Measurements from ENCODE around the gene USE1.
"Not testable (repeated sequence)": the region's sequence is repeated elsewhere in the genome, so short reads cannot be mapped to it uniquely, and the experiment has no call there.

Gene USE1, protein sequence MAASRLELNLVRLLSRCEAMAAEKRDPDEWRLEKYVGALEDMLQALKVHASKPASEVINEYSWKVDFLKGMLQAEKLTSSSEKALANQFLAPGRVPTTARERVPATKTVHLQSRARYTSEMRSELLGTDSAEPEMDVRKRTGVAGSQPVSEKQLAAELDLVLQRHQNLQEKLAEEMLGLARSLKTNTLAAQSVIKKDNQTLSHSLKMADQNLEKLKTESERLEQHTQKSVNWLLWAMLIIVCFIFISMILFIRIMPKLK

DNA sequence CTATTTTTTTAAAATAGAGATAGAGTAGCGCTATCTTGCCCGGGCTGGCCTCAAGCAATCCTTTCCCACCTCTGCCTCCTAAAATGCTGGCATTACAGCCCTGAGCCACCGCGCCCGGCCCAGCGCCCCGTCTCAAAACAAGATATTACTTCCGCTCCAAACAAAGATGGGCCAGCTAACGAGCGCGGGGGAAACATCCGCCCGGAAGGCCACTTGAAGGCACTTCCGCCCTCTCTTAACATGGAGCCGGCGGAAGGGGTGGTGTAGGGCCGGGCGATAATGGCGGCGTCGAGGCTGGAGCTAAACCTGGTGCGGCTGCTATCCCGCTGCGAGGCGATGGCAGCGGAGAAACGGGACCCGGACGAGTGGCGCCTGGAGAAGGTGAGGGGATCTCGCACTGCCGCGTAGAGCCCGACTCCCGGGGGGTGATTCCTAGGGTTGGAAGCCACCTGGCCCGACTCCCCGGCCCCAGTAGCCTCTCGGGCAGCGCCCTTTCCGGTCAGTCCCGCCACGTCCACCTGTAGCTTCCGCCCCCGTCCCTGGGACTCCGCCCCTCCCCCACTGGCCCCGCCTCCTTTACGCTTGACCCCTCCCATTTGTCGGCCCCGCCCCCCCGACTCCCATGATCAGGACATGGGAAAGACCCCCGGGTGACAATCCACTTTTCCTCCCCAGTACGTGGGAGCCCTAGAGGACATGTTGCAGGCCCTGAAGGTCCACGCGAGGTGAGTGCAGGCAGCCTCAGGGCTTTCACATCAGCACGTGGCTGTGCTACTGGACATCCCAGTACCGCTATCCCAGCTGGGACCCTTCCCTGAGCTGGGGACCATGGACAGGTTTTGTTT, at the start of gene USE1:
Gene USE1, plus strand, starts transcription at position 231 of the 845 bp plus-strand sequence. Its CDS starts 49 bp downstream, at position 280.
- peak; percentile 51 for DNase-seq

DNA sequence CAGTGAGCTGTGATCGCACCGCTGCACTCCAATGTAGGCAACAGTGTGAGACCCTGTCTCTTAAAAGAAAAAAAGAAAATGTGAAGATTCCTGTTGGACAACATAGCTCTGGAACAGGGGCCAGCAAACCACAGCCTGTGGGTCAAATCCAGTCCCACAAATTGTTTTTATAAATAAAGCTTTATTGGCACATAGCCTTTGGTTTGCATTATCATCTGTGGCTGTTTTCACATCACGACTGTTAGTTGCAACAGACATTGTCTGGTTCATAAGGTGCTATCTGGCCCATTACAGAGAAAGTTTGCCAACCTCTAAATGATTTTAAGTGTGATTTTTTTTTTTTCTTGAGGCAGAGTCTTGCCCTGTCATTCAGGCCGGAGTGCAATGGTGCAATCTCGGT, 49.4 kb upstream of the USE1 start:
- DNase-seq, result no peak

DNA sequence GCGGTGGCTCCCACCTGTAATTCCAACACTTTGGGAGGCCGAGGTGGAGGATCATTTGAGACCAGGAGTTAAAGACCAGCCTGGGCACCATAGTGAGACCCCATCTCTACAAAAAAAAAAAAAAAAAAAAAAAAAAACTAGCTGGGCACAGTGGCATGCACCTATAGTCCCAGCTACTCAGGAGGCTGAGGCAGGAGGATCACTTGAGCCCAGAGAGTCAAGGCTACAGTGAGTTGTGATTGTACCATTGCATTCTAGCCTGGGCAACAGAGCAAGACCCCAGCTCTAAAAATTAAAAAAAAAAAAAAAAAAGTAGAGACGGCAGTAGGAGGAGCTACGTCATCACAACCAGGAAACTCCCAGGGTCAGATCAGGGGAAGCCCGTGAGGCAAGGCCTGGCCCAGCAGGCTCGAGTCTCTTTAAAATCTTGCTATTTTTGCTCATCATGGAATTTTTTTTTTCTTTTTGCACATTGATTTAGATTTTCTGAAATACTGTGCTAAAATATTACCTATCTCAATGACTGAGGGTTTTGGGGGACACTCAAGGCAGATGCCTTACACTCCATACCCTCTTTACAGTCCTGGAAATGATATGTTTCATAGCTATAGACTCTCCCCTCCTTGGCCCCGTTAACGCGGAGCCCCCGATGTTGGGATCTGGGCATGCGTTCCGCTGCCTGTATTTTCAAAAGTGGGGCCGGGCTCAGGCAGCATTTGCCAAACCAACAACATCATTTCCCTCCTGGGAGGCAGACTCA, 44.4 kb upstream of the USE1 start:
- no peak for DNase-seq

DNA sequence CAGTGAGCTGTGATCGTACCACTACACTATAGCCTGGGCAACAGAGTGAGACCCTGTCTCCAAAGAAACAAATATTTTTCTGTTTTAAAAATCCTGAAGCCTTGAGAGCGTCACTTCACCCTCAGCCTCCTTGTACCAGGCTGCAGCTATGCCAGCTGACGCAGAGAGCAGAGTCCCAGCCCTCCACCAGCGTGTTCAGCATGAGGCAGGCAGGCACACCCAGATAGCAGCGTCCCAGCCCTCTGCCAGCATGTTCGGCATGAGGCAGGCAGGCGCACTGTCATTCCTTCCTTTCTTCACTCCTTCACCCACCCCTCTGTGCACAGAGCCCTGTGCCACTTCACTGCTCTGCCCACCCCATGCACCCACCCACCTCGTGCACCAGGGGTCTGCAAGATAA, 43.3 kb upstream of the USE1 start:
- no peak for DNase-seq

DNA sequence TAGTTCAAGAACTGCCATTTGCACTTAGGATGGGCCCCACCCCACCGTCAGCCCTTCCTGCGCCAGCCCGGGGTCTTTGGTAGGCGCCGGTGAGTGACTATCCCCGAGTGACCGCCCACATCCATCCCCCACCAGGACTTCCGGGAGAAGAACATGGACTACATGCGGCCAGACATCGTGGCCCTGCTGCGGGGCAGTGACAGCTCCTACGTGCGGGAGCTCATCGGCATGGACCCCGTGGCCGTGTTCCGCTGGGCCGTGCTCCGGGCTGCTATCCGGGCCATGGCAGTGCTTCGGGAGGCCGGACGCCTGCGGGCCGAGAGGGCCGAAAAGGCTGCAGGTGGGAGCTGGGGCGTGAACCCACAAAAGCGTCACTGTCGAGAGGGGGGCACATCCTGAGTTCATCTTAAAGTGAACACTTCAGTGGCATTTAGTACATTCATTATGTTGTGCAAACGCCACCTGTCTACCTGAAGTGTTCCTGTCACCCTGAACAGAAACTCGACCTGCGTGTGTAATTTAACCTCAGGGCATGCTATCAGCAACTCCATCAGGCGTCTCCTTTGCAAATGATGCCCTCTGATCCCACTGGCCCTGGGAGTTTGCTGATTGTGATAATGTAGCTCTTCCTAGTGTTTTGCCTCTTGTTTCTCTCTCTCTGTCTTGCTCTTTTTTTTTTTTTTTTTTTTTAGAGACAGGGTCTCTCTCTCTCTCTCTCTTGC, 42.4 kb upstream of the USE1 start:
- DNase-seq, result no peak

DNA sequence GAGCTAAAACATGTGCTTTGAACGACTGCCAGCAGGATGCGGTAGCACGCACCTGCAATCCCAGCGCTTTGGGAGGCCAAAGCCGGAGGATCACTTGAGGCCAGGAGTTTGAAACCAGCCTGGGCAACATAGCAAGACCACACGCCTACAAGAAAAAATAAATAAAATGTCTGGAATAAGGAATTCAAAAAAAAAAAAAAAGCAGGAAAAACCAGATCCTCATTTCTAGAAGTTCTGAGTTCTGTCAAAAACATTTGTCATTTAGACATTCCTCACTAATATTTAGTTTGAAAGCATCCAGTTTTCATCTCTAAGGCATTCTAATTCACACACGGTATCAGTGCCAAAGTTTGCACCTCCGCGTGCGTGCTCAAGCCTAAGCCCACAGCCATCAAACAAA, 36.9 kb upstream of the USE1 start:
- DNase-seq, result no peak

DNA sequence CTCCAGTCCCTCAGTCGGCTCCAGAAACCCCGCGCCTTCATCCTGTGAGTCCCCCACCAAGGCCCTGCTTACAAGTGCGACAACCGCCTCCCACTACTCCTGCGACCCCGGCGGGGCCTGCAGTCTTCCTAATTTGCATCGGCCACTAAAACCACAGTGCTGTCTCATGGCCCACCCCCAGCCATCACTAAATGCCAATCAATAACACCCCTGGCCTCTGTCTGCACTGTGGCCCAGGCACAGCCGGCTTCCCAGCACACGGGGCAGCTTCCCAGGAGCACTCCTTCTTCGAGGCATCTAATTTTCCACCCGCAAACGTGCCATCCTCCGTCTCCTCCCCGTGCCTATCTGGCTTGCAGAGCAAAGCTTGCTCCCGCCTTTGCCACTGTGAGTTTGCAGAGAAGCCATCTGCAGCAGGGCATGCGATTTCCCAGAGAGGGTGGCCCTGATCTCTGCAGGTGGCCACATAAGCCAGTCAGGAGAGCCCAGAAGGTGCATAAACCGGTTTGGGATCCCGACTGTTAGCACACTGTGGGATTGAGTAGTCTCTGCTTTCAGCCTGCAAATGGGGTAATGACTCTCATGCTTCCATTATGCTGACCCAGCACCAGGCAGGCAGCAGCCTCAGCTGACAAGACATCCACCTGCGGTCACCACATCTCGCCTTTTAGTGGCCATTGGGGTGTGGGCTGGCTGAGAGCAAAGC, 34.0 kb upstream of the USE1 start:
- DNase-seq, result peak; percentile 54

DNA sequence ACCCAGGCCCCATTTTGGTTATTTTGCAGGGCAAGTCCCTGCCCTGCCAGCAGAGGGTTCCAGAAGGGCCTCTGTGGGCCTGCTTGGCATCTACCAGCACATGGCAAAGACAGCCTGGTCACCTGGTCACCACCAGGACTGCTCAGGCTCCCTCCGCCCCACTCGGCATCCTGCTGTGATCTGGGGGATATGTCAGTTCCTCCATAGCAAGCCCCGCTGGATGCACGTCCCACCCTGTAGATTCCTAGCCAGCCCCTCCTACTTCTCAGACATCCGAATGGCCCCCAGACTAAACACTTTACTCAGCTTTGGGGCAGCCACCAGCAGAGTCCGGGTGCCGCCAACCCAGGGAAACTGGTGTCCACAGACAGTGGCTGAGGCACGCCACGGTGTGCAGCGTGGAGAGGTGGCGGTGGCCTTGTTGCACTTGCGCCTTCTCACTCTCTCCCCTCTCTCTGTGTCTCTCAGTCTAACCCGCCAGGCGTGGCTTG, 31.8 kb upstream of the USE1 start:
- DNase-seq, result no peak

DNA sequence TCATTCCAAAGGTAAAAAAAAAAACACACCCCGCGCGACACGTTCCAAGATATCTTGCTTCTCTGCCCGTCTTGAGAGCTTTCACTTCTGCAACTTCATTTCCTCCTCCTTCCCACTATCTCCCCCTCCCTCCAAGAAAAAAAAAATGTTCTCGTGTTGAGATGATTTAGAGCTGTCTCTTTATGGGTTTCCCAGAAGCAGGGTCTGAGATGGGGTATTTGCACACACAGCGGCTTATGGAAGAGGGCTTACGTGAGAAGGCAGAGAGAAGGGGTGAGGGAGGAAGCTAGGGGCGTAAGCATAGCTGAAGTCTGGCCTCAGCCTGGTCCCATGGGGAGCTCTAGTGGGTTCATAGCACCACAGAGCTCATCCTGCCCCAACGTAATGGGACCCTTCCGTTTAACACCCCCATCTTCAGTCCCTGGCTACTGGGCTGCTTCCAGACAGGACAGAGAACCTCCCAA, 31.3 kb upstream of the USE1 start:
- DNase-seq, result no peak

DNA sequence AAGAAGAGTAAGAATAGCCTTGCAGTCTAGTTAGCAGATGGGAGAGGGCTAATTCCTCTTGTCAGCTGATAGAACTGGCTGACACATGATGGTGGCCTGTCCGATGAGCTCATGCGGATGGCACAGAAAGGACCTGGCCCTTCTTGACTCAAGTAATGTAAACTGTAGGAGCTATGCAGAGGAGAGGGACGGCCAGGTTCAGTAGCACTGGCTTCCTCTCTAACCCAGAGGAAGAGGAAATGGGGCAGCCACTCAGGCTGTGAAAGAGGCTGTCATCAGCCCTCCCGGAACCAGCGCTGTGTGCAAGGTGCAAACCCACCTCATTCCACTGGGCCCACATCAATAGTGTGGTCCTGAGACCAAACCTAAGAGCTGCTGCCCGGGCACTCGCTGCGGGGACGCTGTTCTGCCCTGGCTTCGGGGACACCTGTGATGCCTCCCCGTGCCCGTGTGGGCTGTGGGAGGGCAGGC, 30.8 kb upstream of the USE1 start:
- DNase-seq, result no peak

DNA sequence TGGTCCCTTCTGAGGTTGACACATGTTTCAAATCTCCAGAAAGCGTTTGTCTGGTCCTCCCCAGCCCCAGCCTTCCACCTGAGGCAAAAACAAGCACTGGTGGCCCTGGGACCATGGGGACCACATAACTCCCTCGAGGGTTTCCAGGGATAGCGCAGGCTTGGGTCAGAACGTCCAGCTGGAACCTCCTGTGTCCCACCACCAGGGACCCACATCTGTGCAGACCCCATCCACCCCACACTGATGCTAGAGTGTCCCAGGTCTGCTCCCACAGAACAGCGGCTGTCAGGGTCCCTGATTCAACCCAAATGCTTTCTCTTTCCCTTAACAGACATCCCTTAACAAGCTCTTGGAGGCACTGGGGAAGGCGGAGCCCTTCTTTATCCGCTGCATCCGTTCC, 29.6 kb upstream of the USE1 start:
- DNase-seq, result no peak

DNA sequence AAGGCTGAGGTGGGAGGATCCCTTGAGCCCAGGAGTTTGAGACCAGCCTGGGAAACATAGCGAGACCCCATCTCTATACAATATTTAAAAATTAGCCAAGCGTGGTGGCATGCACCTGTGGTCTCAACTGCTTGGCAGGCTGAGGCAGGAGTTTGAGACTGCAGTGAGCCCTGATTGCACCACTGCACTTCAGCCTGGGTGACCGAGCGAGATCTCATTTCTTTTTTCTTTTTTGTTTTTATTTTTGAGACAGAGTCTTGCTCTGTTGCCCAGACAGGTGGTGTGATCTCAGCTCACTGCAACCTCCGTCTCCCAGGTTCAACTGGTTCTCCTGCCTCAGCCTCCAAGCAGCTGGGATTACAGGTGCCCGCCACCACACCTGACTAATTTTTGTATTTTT, 23.4 kb upstream of the USE1 start:
- not testable (repeated sequence) for DNase-seq

DNA sequence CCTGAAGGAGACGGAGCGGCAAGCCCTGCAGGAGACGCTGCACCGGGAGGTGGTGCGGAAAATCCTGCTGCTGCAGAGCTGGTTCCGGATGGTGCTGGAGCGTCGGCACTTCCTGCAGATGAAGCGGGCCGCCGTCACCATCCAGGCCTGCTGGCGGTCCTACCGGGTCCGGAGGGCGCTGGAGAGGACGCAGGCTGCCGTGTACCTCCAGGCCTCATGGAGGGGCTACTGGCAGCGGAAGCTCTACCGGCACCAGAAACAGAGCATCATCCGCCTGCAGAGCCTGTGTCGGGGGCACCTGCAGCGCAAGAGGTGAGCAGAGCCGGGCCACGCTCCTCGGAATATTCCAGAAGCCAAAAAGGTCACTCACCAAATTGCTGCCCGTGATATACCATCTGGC, 22.4 kb upstream of the USE1 start:
- no peak for DNase-seq

DNA sequence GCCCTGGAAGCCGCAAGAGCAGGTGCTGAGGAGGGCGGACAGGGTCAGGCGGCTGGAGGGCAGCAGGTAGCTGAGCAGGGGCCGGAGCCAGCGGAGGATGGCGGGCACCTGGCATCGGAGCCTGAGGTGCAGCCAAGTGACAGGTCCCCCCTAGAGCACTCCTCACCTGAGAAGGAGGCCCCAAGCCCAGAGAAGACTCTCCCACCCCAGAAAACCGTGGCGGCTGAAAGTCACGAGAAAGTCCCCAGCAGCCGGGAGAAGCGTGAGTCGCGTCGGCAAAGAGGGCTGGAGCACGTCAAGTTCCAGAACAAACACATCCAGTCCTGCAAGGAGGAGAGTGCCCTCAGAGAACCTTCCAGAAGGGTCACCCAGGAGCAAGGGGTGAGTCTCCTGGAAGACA, 20.5 kb upstream of the USE1 start:
- no peak for DNase-seq

DNA sequence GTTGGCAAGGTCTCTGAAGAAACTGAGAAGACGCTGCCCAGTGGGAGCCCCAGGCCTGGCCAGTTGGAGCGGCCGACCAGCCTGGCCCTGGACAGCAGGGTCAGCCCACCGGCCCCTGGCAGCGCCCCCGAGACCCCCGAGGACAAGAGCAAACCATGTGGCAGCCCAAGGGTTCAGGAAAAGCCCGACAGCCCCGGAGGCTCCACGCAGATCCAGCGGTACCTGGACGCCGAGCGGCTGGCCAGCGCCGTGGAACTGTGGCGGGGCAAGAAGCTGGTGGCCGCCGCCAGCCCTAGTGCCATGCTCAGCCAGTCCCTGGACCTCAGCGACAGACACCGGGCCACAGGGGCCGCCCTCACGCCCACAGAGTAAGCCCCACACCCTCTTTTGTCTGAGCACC, 20.1 kb upstream of the USE1 start:
- no peak for DNase-seq

DNA sequence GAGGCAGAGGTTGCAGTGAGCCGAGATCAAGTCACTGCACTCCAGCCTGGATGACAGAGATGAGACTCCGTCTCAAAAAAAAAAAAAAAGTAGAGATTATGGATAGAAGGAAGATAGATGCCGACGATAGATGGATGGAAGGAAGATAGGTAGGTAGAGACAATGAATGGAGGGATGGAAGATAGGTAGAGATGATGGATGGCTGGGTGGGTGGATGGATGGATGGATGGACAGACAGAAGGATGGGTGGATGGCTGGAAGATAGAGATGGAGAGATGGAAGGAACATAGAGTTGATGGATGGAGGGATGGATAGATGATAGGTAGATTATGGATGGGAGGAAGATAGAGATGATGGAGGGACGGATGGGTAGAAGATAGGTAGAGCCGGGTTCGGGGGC, 18.5 kb upstream of the USE1 start:
- no peak for DNase-seq

DNA sequence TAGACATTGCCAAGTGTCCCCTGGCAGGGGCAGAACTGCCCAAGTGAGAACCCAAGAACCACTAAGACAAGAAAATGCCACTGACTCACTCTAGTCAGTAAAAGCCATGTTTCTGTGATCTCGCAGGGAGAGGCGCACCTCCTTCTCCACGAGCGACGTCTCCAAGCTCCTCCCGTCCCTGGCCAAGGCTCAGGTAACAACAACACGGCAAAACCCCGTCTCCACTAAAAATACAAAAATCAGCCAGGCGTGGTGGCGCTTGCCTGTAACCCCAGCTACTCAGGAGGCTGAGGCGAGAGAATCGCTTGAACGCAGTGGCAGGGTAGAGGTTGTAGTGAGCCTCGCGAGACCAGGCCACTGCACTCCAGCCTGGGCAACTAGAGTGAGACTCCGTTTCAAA, 17.5 kb upstream of the USE1 start:
- DNase-seq, result no peak

DNA sequence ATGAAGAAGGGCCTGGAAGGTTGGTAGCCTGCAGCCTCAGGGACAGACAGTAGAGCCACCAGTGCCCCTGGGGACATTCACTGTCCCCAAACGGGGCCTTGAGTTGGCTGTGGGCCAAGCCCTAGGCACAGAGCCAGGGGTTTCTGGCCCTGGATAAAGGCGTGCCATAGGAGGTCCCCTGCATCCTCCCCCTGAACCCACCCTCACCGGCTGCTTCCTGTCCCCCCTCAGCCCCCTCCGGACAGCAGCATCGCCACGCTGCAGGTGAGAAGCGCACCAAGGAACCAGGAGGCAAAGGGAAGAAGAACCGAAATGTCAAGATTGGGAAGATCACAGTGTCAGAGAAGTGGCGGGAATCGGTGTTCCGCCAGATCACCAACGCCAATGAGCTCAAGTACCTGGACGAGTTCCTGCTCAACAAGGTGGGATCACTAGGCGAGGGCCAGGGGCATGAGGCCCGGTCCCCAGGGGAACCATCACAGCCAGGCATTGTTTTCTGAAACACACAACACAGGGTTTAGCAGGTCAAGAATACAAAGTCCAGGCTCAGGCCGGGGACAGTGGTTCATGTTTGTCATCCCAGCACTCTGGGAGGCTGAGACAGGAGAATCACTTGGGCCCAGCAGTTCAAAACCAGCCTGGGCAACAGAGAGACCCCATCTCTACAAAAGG, 14.6 kb upstream of the USE1 start:
- DNase-seq, result no peak

DNA sequence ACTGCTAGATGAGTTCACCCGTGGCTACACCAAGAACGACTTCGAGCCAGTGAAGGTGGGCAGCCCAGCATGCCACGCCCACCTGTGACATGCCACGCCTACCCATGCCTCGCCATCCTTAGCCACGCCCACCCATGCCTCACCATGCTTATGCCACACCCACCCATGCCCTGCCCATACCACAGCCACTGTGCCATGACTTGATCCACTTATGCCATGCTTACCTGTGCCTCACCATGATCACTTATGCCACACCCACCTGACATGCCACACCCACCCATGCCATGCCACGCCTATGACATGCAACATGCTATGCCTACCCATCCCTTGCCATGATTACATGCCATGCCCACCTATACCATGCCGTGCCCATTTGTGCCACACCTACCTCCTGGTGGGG, 12.9 kb upstream of the USE1 start:
- no peak for DNase-seq

DNA sequence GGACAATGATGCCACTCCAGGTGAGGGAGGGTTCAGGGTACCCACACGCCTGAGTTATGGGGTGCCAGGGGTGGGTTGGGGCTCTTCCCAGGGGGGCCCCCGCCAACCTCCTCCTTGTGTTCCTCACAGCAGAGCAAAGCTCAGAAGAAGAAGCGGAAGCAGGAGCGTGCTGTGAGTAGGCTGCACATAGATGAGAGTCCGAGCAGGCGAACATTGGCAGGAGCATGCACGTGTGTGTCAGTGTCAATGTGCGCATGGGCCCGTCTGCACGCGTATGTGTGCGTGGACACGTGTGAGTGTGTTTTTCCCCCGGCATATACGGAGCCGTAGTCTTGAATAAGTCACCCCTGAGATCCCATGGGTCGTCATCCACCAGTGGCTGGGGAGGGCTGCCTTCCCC, 12.4 kb upstream of the USE1 start:
- no peak for DNase-seq
